CD4-positive, alpha-beta T cell (primary cell): ENCODE data around the gene RHBDL1. TPM values are rescaled to one million over a fixed set of nuclear protein-coding genes. Genes with fewer than 3 reads are reported as not detected.

Source experiments
- ATAC-seq: fragments of 200-7000 bp; cut with Tn5 transposase; one replicate; pipeline ENCODE4 v1.10.0; 2022; ENCODE audit warnings: mild to moderate bottlenecking; ENCODE audit not compliant: poor library complexity
- CTCF ChIA-PET: fragments of 350-600 bp; sonication (Branson Sonifier 250); formaldehyde crosslinking; loops from one replicate; lab custom pipeline; 2021; ENCODE audit warnings: antibody characterized with exemption, inconsistent platforms; lab: Charles Lee
- POLR2A ChIA-PET: fragments of 350-600 bp; sonication (Branson Sonifier 250); formaldehyde crosslinking; loops from one replicate; lab custom pipeline; 2021; ENCODE audit warnings: antibody characterized with exemption, inconsistent platforms; lab: Charles Lee
- DNase-seq, 14 experiments: peaks; one replicate each; pipeline ENCODE4 v3.0.0-alpha.2; 2013 to 2020; ENCODE audit warnings: mixed read lengths in 2 of 14
- H3K27ac ChIP-seq, 2 donors: one replicate each; pipeline versions ENCODE4 v1.5.1 to v1.7.0; 2013; ENCODE audit warnings: low read length in 2 of 2, low read depth in 1 of 2, mild to moderate bottlenecking in 1 of 2
- H3K27me3 ChIP-seq, 2 experiments: 1 replicate in 1 of 2; 2 replicates in 1 of 2; pipeline versions ENCODE4 v1.6.1 to v1.7.0; 2013; ENCODE audit warnings: low read length in 2 of 2, control low read depth in 1 of 2, mild to moderate bottlenecking in 1 of 2, moderate library complexity in 1 of 2; ENCODE audit not compliant: insufficient read depth in 2 of 2, control insufficient read depth in 1 of 2
- H3K36me3 ChIP-seq: one replicate; pipeline ENCODE4 v1.6.1; 2013; ENCODE audit warnings: low read length, control low read depth; ENCODE audit not compliant: insufficient read depth
- H3K4me1 ChIP-seq: one replicate; pipeline ENCODE4 v1.6.1; 2013; ENCODE audit warnings: low read length, control low read depth; ENCODE audit not compliant: insufficient read depth
- H3K4me3 ChIP-seq: one replicate; pipeline ENCODE4 v1.5.1; 2013; ENCODE audit warnings: mild to moderate bottlenecking, low read length, moderate library complexity
- H3K9me3 ChIP-seq, 2 experiments: 1 replicate in 1 of 2; 2 replicates in 1 of 2; pipeline versions ENCODE4 v1.6.1 to v1.7.0; 2013; ENCODE audit warnings: low read length in 2 of 2, mild to moderate bottlenecking in 2 of 2, control low read depth in 1 of 2, moderate library complexity in 1 of 2; ENCODE audit not compliant: control insufficient read depth in 1 of 2, insufficient read depth in 1 of 2
- H3K27ac Mint-ChIP-seq: one replicate; pipeline ENCODE4 v1.8.0; 2020; ENCODE audit warnings: mixed read lengths
- H3K27me3 Mint-ChIP-seq: one replicate; pipeline ENCODE4 v1.8.0; 2021; ENCODE audit warnings: mixed read lengths
- H3K36me3 Mint-ChIP-seq: one replicate; pipeline ENCODE4 v1.8.0; 2021; ENCODE audit warnings: low read depth, mixed read lengths
- H3K4me1 Mint-ChIP-seq: one replicate; pipeline ENCODE4 v1.8.0; 2021; ENCODE audit warnings: low read depth, mixed read lengths
- H3K4me3 Mint-ChIP-seq: one replicate; pipeline ENCODE4 v1.8.0; 2020; ENCODE audit warnings: mild to moderate bottlenecking, mixed read lengths
- H3K9me3 Mint-ChIP-seq: one replicate; pipeline ENCODE4 v1.8.0; 2020; ENCODE audit warnings: mixed read lengths
- CTCF ChIP-seq: fragments of 200-600 bp; IDR thresholded peaks from one replicate; pipeline ENCODE4 v1.8.0; 2022; ENCODE audit warnings: antibody characterized with exemption, mild to moderate bottlenecking
- intact Hi-C, 2 experiments: fragments of 100-400 bp; cut with DNase I in 1 of 2; cut with micrococcal nuclease in 1 of 2; formaldehyde crosslinking; loops; one replicate each; pipeline versions ENCODE4 v1.15.1 to v1.9.0; 2023 to 2025; cut with DNase I, micrococcal nuclease
- total RNA-seq, 174 experiments: library from RNA in 2 of 174; stranded (reverse) in 2 of 174; gene quantifications; one replicate each; pipeline ENCODE4 v1.2.3 and lab custom pipeline; 2021 to 2026

Gene RHBDL1
- total RNA-seq, 2 experiments from 2014 or later = 6.6 to 6.9 TPM

GRCh38 chr16:631808-632358 lies 43.6 kb upstream of the RHBDL1 start:
- ChIA-PET CTCF (no interaction called here), POLR2A (no interaction called here)
- peaks cover 28% of the 10 kb centered on the region for H3K4me1 ChIP-seq
- Mint-ChIP-seq H3K4me1 (peaks cover 7% of the 10 kb centered on the region), H3K4me3 (no peak overlapping the region), H3K27me3 (peaks cover 6% of the 10 kb centered on the region), H3K9me3 (no peaks in the 10 kb centered on the region), H3K27ac (no peak overlapping the region), H3K36me3 (peaks cover 9% of the 10 kb centered on the region)
- ATAC-seq = no peak
- H3K27ac ChIP-seq = no peak overlapping the region
- DNase-seq = no peak
- H3K4me3 ChIP-seq = no peak overlapping the region
- intact Hi-C loops = no loop called here
- H3K36me3 ChIP-seq = peaks cover 3% of the 10 kb centered on the region
- H3K9me3 ChIP-seq = no peaks in the 10 kb centered on the region
- TF ChIP-seq CTCF = no peak
- no peaks in the 10 kb centered on the region for H3K27me3 ChIP-seq

- peaks cover 8% of the 10 kb centered on the region for H3K4me1 Mint-ChIP-seq
- ATAC-seq = no peak
- H3K27ac Mint-ChIP-seq = no peak overlapping the region
- peaks cover 9% of the 10 kb centered on the region for H3K36me3 Mint-ChIP-seq
- no peak overlapping the region for H3K27ac ChIP-seq
- no peak for TF ChIP-seq CTCF
- H3K4me1 ChIP-seq = peaks cover 34% of the 10 kb centered on the region
- peaks cover 6% of the 10 kb centered on the region for H3K27me3 Mint-ChIP-seq
- H3K4me3 ChIP-seq = no peak overlapping the region
- H3K9me3 ChIP-seq = peaks cover 0 to 6% of the 10 kb centered on the region in 2 experiments
- ChIA-PET CTCF (no interaction called here), POLR2A (no interaction called here)
- H3K36me3 ChIP-seq = no peaks in the 10 kb centered on the region
- intact Hi-C loops = no loop called here
- H3K9me3 Mint-ChIP-seq = no peaks in the 10 kb centered on the region
- no peaks in the 10 kb centered on the region for H3K27me3 ChIP-seq
- no peak overlapping the region for H3K4me3 Mint-ChIP-seq
- peak in 1 of 14 experiments; percentile 42 for DNase-seq
Measured at GRCh38 chr16:632486-633335, 42.8 kb upstream of the RHBDL1 start.

- ATAC-seq (no peak), DNase-seq (no peak)
- Mint-ChIP-seq H3K36me3 (peaks cover 9% of the 10 kb centered on the region), H3K27me3 (peaks cover 6% of the 10 kb centered on the region), H3K4me3 (peak overlapping the region; percentile 79), H3K4me1 (peaks cover 8% of the 10 kb centered on the region), H3K9me3 (no peaks in the 10 kb centered on the region), H3K27ac (no peak overlapping the region)
- H3K9me3 ChIP-seq = peaks cover 0 to 10% of the 10 kb centered on the region in 2 experiments
- intact Hi-C loops = no loop called here
- no peak for TF ChIP-seq CTCF
- H3K36me3 ChIP-seq = no peaks in the 10 kb centered on the region
- CTCF ChIA-PET = no interaction called here
- POLR2A ChIA-PET = no interaction called here
- peaks cover 36% of the 10 kb centered on the region for H3K4me1 ChIP-seq
- no peaks in the 10 kb centered on the region for H3K27me3 ChIP-seq
- no peak overlapping the region for H3K27ac ChIP-seq
- H3K4me3 ChIP-seq = no peak overlapping the region
Measured at GRCh38 chr16:633336-634050, 42.0 kb upstream of the RHBDL1 start.
